ENCODE results near the gene RETN.

The RETN gene

DNA sequence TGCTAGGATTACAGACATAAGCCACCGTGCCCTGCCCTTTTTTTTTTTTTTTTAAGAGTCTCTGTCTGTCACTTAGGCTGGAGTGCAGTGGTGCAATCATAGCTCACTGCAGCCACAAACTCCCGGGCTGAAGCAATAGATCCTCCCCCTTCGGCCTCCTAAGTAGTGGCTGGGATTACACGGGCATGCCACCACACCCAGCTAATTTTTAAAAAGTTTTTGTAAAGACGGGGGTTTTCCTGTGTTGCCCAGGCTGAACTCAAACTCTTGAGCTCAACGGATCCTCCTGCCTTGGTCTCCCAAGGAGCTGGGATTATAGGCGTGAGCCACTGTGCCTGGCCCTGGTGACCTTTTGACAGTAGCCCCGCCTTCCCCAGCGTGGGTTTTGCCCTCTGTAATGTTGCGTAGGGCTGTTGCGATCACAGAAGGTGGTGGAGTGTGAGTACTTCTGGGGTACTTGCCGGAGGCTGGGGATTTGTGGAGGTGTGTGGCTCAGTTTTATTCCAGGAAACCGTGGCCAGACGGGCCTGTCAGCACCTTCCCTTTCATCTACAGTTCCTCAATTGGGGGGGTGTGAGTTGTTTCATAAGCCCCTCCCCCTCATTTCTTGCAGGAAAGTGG lies 11.6 kb upstream of the RETN start:
- in situ Hi-C loops (cut with MboI; ENCODE audit: low sequenced_read_pairs): no loop called here

DNA sequence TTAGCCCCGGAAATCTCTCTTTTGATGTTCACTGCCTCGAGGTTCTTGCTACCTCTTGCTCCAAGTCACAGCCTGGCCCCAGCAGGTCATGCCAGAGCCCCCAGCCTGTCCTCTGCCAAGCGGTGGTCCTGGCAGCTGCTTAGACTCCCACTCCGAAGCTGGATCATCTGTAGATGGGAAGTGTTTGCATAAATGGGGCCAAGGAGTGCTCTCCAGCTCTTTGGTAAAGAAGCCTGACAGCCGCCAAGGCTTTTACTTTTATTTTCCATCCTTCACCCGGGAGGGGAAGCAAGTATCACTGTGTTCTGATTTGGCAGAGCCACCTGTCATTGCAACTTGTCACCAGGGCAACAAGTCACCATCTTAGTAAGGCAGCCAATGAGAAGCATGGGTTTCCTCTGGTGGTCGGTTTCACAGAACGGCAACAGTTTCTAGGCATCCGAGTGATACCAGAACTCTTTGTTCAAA lies 10.6 kb upstream of the RETN start:
- in situ Hi-C loops (cut with MboI; ENCODE audit: low sequenced_read_pairs): no loop called here

DNA sequence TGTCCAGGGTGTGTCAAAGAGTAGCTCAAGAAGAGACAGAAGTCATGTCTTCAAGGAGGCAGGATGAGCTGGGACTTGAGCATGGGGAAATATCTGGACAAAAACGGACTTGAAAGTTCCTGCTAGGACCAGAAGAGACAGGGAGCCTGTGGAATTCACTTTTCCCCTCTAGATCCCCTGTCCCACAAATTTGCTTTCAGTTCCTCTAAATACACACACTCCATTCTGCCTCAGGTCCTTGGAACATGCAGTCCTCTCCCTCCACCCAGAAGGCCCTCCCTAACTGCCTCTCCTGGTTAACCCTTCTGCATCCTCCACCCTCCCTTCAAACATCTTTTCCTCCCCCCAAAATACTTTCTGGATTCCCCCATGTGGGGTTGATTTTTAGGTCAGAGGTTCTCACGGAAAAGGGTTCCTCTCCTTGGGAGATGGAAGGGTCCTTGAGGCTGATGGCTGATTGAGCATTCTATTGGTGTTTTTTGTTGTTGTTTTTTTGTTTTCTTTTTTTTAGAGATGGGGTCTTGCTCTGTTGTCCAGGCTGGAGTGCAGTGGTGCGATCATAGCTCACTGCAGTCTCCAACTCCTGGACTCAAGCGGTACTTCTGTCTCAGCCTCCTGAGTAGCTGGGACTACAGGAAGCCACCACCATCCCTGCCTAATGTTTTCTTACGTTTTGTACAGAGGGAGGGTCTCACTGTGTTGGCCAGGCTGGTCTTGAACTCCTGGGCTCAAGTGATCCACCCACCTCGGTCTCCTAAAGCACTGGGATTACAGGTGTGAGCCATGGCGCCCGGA lies 6.9 kb upstream of the RETN start:
- in situ Hi-C loops (cut with MboI; ENCODE audit: low sequenced_read_pairs): no loop called here

DNA sequence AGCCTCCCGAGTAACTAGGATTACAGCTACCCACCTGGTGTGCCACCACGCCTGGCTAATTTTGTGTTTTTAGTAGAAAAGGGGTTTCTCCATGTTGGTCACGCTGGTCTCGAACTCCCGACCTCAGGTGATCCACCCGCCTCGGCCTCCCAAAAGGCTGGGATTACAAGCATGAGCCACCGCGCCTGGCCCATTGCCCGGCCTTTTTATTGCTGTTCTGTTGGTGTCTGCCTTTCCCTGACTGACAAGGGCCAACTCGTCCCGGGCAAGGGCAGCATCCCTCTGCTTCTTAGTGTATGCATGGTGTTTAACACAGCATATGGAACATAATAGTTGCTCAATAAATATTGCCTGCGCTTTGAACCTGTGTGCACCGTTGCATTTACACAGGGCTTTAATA lies 6.2 kb upstream of the RETN start:
- in situ Hi-C loops (cut with MboI; ENCODE audit: low sequenced_read_pairs): no loop called here

DNA sequence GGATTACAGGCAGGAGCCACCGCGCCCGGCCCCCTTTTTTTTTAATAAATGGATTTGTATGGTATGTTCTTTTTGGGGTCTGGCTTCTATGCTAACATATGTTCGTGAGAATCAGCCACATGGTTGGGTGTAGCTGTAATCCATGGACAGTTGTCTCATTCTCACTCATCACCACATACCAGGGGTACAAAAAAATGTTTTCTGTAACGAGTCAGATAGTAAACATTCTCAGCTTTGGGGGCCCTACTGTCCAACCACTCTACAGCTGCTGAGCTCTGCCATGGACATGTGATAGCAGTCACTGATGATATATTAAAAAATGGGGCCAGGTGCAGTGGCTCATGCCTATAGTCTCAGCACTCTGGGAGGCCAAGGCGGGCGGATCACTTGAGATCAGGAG lies 5.1 kb upstream of the RETN start:
- in situ Hi-C loops (cut with MboI; ENCODE audit: low sequenced_read_pairs): no loop called here

DNA sequence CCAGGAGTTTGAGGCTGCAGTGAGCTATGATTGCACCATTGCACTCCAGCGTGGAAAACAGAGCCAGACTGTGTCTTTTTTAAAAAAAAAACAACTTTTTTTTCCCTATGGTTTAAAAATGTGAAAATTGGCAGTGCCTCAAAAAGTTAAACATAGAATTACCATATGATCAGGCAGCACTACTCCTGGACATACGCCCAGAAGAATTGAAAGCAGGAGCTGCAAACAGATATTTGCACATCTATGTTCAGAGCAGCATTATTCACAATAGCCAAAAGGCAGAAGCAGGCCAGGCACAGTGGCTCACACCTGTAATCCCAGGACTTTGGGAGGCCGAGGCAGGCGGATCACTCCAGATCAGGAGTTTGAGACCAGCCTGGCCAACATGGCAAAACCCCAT lies 3.8 kb upstream of the RETN start:
- in situ Hi-C loops (cut with MboI; ENCODE audit: low sequenced_read_pairs): no loop called here

DNA sequence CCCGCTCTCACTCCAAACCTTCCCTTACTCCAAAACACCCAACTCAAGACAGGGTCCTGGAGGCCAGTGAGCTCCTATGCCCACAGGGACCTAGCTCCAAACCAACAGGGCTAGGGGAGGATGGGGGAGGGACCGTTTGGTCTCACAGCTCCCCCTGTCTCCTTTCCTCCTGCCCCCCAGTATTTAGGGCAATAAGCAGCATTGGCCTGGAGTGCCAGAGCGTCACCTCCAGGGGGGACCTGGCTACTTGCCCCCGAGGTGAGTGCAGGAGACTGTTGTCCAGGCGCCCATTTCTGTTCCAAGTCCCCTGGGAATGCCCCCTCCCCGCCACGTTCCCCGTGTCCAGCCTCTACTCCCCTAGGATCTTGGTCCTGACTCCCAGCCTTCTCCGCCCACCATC lies 792 bp downstream of the RETN start:
- in situ Hi-C loops (cut with MboI; ENCODE audit: low sequenced_read_pairs): no loop called here

DNA sequence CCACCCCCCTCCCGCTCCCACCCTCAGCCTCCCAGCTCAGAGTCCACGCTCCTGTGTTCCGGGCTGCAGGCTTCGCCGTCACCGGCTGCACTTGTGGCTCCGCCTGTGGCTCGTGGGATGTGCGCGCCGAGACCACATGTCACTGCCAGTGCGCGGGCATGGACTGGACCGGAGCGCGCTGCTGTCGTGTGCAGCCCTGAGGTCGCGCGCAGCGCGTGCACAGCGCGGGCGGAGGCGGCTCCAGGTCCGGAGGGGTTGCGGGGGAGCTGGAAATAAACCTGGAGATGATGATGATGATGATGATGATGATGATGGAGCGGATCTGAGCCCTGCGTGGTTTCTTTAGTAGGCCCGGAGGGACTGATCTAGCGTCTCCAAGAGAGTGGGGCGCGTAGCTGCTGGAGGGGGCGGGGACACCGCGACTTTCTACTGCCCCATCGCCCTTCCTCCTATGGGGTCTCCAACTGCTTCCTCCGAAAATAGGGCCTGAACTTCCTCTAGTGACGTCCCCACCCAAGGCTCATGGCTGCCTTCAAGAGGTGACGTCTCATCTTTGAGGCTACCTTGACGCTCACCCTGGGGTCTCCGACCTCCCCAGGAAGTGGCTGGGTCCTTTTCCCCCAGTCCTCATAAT lies 1.4 kb downstream of the RETN start:
- in situ Hi-C loops (cut with MboI; ENCODE audit: low sequenced_read_pairs): no loop called here

DNA sequence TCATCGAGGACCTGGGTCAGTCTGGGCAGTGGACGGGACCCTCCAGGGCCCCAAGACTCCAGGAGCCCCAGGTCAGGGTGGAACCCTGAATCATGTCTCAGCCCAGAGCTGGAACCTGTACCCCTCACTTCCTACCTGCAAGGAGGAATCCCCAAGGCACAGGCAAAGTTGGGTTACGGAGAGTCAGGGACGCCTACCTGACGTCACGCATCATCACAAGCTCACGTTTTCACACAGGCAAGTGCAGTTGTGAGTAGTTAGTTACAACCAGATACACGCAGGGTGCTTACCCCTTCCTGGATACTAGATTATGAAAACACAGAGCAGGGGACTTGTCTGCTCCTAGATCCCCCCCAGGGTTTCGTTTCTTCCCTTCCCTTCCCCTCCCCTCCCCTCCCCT lies 1.9 kb downstream of the RETN start:
- in situ Hi-C loops (cut with MboI; ENCODE audit: low sequenced_read_pairs): no loop called here

DNA sequence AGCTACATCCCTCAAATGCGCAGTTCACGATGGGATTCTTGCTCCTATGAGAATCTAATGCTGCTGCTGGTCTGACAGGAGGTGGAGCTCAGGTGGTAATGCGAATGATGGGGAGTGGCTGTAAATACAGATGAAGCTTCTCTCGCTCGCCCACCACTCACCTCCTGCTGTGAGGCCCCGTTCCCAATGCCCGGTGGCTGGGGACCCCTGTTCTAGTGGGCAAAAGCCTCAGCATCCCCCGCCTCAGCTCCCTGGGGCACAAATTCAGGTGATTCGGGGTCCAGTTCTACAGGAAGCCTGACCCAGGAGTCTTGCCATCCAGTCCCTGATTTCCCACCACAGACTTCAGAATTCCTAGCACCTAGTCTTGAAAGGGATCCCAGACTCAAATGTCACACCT lies 3.7 kb downstream of the RETN start:
- in situ Hi-C loops (cut with MboI; ENCODE audit: low sequenced_read_pairs): no loop called here

DNA sequence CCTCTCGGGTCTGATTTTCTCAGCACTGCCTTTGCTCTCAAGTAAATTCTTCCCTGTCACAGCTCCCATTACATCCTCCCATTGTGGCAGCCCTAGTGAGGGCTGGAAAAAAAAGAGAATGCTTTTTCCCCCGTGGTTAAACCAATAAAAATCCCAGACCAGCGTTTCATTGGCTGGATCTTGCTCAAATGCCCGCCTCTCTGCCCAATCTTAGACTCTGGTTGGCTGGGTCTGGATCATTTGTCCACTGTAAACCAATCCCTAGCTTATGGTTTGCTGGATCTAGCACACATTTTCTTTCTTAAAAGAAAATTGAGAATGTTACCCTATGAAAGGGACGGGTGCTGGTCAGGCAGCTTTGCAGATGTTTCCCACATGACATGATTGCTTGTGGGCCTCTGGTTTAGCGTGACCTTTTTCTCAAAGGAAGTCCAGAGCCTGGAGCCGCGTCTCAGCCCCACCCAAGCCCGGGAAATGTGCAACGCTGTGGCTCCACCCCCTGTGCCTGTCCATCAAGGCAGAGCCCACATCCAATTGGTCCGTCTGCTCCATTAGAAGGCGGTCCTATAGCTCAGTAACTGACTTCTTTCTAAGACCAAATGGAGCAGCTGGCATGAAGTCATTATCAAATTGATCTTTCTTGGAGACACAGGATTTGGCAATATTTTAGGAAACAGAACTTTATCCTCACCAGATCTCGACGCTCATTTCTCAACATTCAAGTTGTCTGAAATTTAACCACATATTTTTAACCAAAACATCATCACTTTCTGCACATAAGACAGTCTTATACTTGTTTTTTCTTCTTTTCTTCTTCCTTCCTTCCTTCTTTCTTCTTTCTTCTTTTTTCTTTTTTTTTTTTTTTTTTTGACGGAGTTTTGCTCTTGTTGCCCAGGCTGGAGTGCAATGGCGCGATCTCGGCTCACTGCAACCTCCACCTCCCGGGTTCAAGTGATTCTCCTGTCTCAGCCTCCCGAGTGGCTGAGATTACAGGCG lies 5.5 kb downstream of the RETN start:
- in situ Hi-C loops (cut with MboI; ENCODE audit: low sequenced_read_pairs): no loop called here

DNA sequence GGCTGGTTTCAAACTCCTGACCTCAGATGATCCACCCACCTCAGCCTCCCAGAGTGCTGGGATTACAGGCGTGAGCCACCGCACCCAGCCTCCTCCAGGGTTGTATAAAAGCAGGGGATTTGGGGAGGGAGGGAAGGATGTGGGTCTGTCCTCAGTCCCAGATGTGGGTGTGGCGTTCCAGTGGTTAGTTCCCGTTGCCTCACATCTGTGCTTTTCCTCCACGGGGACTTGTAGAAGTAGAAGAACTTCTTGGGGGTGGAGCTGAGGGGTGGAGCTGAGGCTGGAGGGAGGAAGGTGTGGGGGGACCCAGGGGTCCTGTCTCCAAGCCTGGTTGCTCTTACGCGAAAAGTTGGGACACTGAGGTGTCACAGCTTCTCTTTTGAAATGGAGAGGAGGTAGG lies 7.5 kb downstream of the RETN start:
- in situ Hi-C loops (cut with MboI; ENCODE audit: low sequenced_read_pairs): no loop called here

DNA sequence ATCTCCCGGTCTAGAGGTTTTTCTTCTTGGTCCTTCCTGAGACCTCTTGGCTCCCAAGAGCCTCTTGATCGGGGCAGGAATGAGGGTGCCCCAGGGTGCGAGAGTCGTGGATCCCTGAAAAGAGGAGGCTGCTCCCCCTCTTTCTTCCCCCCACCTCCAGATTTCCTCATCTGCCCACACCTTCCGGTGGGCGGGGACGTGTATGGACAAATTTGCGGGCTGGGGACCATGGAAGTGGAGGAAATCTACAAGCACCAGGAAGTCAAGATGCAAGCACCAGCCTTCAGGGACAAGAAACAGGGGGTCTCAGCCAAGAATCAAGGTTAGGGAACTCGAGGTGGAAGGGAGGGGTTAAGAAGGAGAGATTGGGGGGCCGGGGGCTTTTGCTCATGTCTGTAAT lies 8.0 kb downstream of the RETN start, which contains the start of gene MCEMP1:
MCEMP1 (plus strand) TSS at position 237 of the 400 bp plus-strand sequence; CDS start at position 268, 31 bp downstream.
- in situ Hi-C loops (cut with MboI; ENCODE audit: low sequenced_read_pairs): no loop called here

DNA sequence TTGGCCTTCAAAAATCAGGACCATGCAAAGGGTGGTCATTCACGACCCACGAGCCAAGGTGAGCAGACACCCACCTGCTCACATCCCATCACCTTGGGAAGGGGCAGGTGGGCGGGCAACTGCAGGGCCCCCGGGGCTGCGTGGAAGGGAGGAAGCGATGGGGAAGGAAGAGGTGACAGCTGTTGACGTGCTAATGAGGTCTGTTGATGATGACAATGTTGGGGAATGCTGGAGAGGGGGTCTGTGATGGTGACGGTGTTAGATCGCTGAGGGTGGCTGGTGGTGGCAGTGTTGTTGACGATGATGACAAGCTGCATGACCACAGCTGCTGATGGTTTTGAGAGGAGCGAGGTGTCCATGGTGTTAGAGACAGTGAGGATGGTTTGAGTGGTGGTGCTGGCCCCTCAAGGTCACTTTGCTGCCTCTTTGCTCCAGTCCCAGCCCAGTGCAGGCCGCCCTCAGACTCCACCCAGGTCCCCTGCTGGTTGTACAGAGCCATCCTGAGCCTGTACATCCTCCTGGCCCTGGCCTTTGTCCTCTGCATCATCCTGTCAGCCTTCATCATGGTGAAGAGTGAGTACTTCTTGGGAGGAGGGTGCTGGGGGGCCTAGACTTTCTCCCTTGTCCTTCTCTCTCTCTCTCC lies 8.9 kb downstream of the RETN start:
- in situ Hi-C loops (cut with MboI; ENCODE audit: low sequenced_read_pairs): no loop called here

DNA sequence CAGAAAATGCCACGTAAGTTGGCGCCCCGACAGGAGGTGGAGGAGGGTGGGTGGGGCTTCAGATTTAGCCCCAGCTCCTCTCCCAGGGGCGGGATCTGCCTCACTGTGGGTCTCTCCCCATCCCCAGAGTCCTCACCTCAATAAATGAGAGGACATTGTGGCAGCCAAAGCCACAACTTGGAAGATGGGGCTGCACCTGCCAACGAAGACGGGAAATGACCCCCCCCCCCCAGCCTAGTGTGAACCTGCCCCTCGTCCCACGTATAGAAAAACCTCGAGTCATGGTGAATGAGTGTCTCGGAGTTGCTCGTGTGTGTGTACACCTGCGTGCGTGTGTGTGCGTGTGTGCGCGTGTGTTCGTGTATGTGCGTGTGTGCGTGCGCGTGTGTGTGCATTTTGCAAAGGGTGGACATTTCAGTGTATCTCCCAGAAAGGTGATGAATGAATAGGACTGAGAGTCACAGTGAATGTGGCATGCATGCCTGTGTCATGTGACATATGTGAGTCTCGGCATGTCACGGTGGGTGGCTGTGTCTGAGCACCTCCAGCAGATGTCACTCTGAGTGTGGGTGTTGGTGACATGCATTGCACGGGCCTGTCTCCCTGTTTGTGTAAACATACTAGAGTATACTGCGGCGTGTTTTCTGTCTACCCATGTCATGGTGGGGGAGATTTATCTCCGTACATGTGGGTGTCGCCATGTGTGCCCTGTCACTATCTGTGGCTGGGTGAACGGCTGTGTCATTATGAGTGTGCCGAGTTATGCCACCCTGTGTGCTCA lies 10.3 kb downstream of the RETN start:
- in situ Hi-C loops (cut with MboI; ENCODE audit: low sequenced_read_pairs): no loop called here

DNA sequence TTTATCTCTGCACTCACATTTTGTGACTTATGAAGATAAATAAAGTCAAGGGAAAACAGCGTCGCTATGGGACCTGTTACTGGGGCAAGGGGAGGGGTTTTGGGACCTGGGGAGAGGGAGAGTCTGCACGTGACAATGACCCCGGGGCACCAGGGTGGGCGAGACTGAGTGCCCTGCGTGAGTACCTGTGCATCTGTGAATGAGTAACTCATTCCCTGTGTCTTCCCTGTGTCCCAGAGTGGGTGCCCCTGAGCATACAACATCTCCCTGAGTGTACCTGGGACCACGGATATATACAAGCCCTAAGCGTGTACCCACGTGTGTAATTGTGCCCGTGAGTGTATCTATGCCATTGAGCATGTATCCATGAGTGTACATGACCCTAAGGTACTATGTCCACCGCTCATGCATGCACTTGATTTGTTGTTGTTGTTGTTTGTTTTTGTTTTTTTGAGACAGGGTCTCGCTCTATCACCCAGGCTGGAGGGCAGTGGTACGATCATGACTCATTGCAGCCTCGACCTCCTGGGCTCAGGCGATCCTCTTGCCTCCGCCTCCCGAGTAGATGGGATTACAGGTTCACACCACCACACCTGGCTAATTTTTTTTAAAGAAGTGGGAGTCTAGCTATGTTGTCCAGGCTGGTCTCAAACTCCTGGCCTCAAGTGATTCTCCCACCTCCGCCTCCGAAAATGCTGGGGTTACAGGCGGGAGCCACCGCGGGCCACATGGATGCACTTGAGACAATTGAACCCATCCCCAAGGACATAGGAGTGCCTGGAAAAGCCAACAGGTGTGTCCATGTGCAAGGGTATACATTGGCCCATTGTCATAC lies 11.1 kb downstream of the RETN start:
- in situ Hi-C loops (cut with MboI; ENCODE audit: low sequenced_read_pairs): no loop called here

DNA sequence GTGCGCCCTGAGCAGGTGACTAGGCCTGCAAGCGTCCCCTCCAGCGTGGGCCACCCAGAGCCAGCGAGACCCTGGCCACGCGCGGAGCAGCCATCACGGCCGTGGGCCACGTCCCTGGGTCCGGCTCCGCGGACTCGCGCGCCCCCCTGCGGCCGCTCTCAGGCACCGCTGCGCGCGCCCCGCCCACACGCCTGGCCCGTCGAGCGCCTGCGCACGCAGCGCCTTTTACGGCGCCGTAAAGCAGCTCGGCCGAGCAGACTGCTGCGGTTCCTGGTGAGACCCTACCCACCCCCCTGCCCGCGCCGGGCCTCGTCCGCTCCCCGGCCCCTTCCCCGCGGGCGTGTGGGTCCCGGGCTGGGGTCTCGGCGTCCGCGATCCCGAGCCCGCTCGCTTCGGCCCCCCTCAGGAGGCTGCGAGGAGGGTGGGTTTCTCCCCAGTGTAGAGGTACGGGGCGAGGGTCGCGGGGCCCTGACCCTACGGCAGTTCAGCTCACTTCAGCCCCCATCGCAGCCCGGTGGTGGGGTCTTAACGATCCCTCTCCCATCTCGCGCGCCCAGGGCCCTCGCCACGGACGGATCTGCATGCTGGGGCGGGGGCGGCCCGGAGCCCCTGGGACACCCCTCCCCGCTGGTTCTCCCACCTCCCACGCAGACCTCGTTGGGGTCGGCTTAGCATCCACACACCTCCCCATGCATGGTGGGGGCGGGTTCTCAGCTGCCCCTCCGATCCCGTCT lies 11.9 kb downstream of the RETN start, which contains the start of gene TRAPPC5:
TRAPPC5 (plus strand) TSS at position 228 of the 734 bp plus-strand sequence. CDS start 1,421 bp downstream, outside the sequence.
- in situ Hi-C loops (cut with MboI; ENCODE audit: low sequenced_read_pairs): no loop called here
